GM12878 (cell line): ENCODE results near the gene POU2AF1. TPM values are rescaled to one million over a fixed set of nuclear protein-coding genes. Genes with fewer than 3 reads are reported as not detected.

Experiments
- ATAC-seq: fragments of 200-7000 bp; cut with Tn5 transposase; 3 replicates; pipeline ENCODE4 v1.9.1; 2020; ENCODE audit warnings: mild to moderate bottlenecking, moderate library complexity
- BruUV-seq: library from RNA; stranded (reverse); fragments of 400-500 nt; replicated peaks from 2 replicates; lab custom pipeline; 2021; lab: Mats Ljungman, UMichigan
- CTCF ChIA-PET: fragments of 300-600 bp; sonication (Branson Sonifier 250); formaldehyde crosslinking; extraction: SDS; loops from one replicate; lab custom pipeline; 2021; ENCODE audit warnings: inconsistent platforms; lab: Yijun Ruan, JAX
- POLR2A ChIA-PET: fragments of 350-600 bp; formaldehyde crosslinking; extraction: SDS; loops from one replicate; lab custom pipeline; 2021; ENCODE audit warnings: inconsistent platforms; lab: Charles Lee
- RAD21 ChIA-PET: fragments of 300-600 bp; sonication (Branson Sonifier 250); formaldehyde crosslinking; loops from one replicate; lab custom pipeline; 2023; ENCODE audit warnings: antibody characterized with exemption; ENCODE audit not compliant: unreplicated experiment; lab: Charles Lee
- SMC1A ChIA-PET: fragments of 300-600 bp; sonication (Branson Sonifier 250); formaldehyde crosslinking; loops from one replicate; lab custom pipeline; 2023; ENCODE audit not compliant: unreplicated experiment, uncharacterized antibody; lab: Charles Lee
- DNase-seq: peaks from one replicate; pipeline ENCODE4 v3.0.0-alpha.2; 2011; ENCODE audit warnings: low read depth, low spot score
- FAIRE-seq: peaks from 3 replicates; lab custom pipeline; 2011; peaks lifted over from hg19 to GRCh38; lab: Jason Lieb, UNC
- H2AFZ ChIP-seq: 2 replicates; pipeline ENCODE4 v1.6.0; 2011; ENCODE audit warnings: low read depth, low read length, control low read depth; ENCODE audit not compliant: control insufficient read depth
- H3K27ac ChIP-seq: 2 replicates; pipeline ENCODE4 v1.5.1; 2011; ENCODE audit warnings: control low read depth; ENCODE audit not compliant: control insufficient read depth, insufficient read depth
- H3K27me3 ChIP-seq, 2 experiments: replicated peaks in 1 of 2; 2 replicates each; pipeline versions ENCODE4 v1.6.0 to v1.6.1; 2011; ENCODE audit warnings: low read length in 1 of 2; ENCODE audit not compliant: control insufficient read depth in 2 of 2, insufficient read depth in 2 of 2
- H3K36me3 ChIP-seq, 2 experiments: 2 replicates each; pipeline ENCODE4 v1.5.1; 2011; ENCODE audit warnings: low read length in 1 of 2; ENCODE audit not compliant: control insufficient read depth in 2 of 2, insufficient read depth in 2 of 2
- H3K4me1 ChIP-seq: 2 replicates; pipeline ENCODE4 v1.6.1; 2011; ENCODE audit warnings: mild to moderate bottlenecking, low read length, moderate library complexity, mixed read lengths; ENCODE audit not compliant: control insufficient read depth, insufficient read depth
- H3K4me2 ChIP-seq: 2 replicates; pipeline ENCODE4 v1.6.0; 2011; ENCODE audit warnings: control low read depth; ENCODE audit not compliant: control insufficient read depth, insufficient read depth
- H3K4me3 ChIP-seq: fragments of 200-600 bp; sonication (generic); 2 replicates; pipeline ENCODE4 v1.5.1; 2016
- H3K79me2 ChIP-seq: 2 replicates; pipeline ENCODE4 v1.6.0; 2011; ENCODE audit warnings: low read length; ENCODE audit not compliant: control insufficient read depth, insufficient read depth
- H3K9ac ChIP-seq: 2 replicates; pipeline ENCODE4 v1.8.0; 2011; ENCODE audit warnings: low read length, control low read depth, mixed read lengths; ENCODE audit not compliant: control insufficient read depth, insufficient read depth
- H3K9me3 ChIP-seq: replicated peaks from 3 replicates; pipeline ENCODE4 v1.5.1; 2011; ENCODE audit warnings: mild to moderate bottlenecking, low read length; ENCODE audit not compliant: control insufficient read depth, insufficient read depth
- H4K20me1 ChIP-seq: 2 replicates; pipeline ENCODE4 v1.6.0; 2011; ENCODE audit not compliant: control insufficient read depth, insufficient read depth
- ASH2L ChIP-seq: fragments of 300-600, 200-600 bp; sonication (generic); IDR thresholded peaks from 2 replicates; pipeline ENCODE4 v1.6.1; 2017; ENCODE audit warnings: low read depth, mild to moderate bottlenecking, borderline replicate concordance
- BRCA1 ChIP-seq: IDR thresholded peaks from 2 replicates; pipeline ENCODE4 v1.6.1; 2011; ENCODE audit warnings: low read depth, low read length, improper control_type of control experiment
- FOXM1 ChIP-seq: IDR thresholded peaks from 2 replicates; pipeline ENCODE4 v1.6.1; 2012; ENCODE audit warnings: low read depth, mild to moderate bottlenecking, inconsistent platforms, low read length, moderate library complexity
- GABPA ChIP-seq: IDR thresholded peaks from 2 replicates; pipeline ENCODE4 v1.6.1; 2014; ENCODE audit warnings: antibody characterized with exemption, low read depth, mild to moderate bottlenecking, inconsistent platforms
- IRF4 ChIP-seq: IDR thresholded peaks from 2 replicates; pipeline ENCODE4 v1.6.1; 2011; ENCODE audit warnings: low read depth, low read length
- MYC ChIP-seq: IDR thresholded peaks from 2 replicates; pipeline ENCODE4 v1.6.1; 2011; ENCODE audit warnings: mild to moderate bottlenecking, low read length, moderate library complexity, inconsistent platforms; ENCODE audit not compliant: insufficient read depth, insufficient replicate concordance, insufficient read length, severe bottlenecking
- SIN3A ChIP-seq: IDR thresholded peaks from 2 replicates; pipeline ENCODE4 v1.6.1; 2012; ENCODE audit warnings: low read depth, low read length, improper control_type of control experiment
- SMC3 ChIP-seq: IDR thresholded peaks from 2 replicates; pipeline ENCODE4 v1.6.1; 2011; ENCODE audit warnings: low read length, improper control_type of control experiment, borderline replicate concordance
- TCF12 ChIP-seq: IDR thresholded peaks from 2 replicates; pipeline ENCODE4 v1.6.1; 2011; ENCODE audit warnings: low read depth, mild to moderate bottlenecking, low read length
- YBX1 ChIP-seq: fragments of 450-650 bp; IDR thresholded peaks from 2 replicates; pipeline ENCODE4 v1.6.1; 2016; ENCODE audit warnings: antibody characterized with exemption
- ZNF274 ChIP-seq: IDR thresholded peaks from one replicate; pipeline ENCODE4 v1.8.0; 2011; ENCODE audit not compliant: insufficient read length, insufficient read depth
- in situ Hi-C: fragments of 300-500 bp; cut with MboI; formaldehyde crosslinking; loops from 9 replicates; pipeline ENCODE4 v1.14.3; 2018; ENCODE audit warnings: mixed read lengths
- intact Hi-C: fragments of 100-400 bp; cut with micrococcal nuclease; formaldehyde crosslinking; loops from one replicate; pipeline ENCODE4 v1.14.2; 2022; ENCODE audit not compliant: unreplicated experiment
- polyA plus RNA-seq, 11 experiments: library from polyadenylated mRNA; depleted of rRNA in 4 of 11; unstranded in 6 of 11; stranded (reverse) in 5 of 11; fragments of >200 nt; fragmentation: Nextera tagmentation in 4 of 11; fragmentation: Illumina TruSeq in 1 of 11; extraction: Ambion mirVana in 4 of 11; extraction: Trizol in 1 of 11; gene quantifications; 1 replicate in 1 of 11; 2 replicates in 10 of 11; pipeline versions ENCODE4 v1.2.1 to v1.2.3, GENCODE V29; 2011 to 2016; ENCODE audit warnings: inconsistent platforms in 2 of 11, missing spikeins in 2 of 11, low read depth in 1 of 11
- total RNA-seq, 4 experiments: library from RNA; depleted of rRNA in 3 of 4; stranded (reverse); fragments of >200 nt in 3 of 4; fragmentation: Illumina TruSeq in 1 of 4; extraction: Trizol in 1 of 4; gene quantifications; 2 replicates each; pipeline versions ENCODE4 v1.2.1 to v1.2.3, GENCODE V29; 2013 to 2021
- TF ChIP-seq, protein P1 (sequence below): fragments of 450-650 bp; IDR thresholded peaks from 2 replicates; pipeline ENCODE4 v1.6.1; 2017; ENCODE audit warnings: mild to moderate bottlenecking, low read depth, inconsistent platforms; ENCODE audit not compliant: poor library complexity, severe bottlenecking
- TF ChIP-seq, protein P2 (sequence below): fragments of 450-650 bp; IDR thresholded peaks from 2 replicates; pipeline ENCODE4 v1.6.1; 2018; ENCODE audit warnings: mild to moderate bottlenecking, low read depth, moderate library complexity; ENCODE audit not compliant: partially characterized antibody

POU2AF1 gene
- total and polyA plus RNA-seq, 10 of the 15 experiments (the other 5 are each of a cell fraction or from before 2014, with no cell fraction given): 13.1 to 169 (median 75.5) TPM

DNA sequence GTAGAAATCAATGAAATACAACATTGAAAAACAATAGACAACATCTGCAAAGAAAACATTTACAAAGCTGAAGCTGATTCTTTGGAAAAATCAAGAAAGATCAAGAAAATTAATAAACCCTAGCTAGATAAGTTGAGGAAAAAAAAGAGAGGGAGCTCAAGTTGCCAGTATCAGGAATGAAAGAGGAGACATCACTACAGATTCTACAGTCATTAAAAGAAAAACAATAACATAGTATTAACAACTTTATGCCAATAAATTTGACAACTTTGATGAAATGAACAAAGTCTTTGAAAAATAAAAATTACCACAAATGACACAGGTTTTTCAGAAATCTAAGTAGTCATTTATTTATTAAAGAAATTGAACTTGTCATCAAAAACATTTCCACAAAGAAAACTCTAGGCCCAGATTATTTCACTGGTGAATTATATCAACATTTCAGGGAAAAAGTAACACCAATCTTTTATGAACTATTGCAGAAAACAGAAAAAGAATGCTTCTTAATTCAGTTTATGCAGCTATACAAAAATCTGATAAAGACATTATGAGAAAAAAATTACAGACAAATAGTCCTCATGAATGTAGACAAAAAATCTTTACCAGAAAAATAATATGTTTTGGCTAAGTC, 39.2 kb downstream of the POU2AF1 start:
- no TSS peak for BruUV-seq
- RAD21 ChIA-PET: no interaction called here
- ATAC-seq: no peak
- in situ Hi-C loops (no loop called here), intact Hi-C loops (no loop called here)
- Histone ChIP-seq H3K27me3 (no peaks in the 10 kb centered on the region), H3K4me1 (no peaks in the 10 kb centered on the region), H3K4me2 (no peak overlapping the region), H3K36me3 (no peaks in the 10 kb centered on the region), H3K79me2 (no peaks in the 10 kb centered on the region)
- POLR2A ChIA-PET: no interaction called here
- no peak for TF ChIP-seq ZNF274
- TF ChIP-seq IRF4: no peak
- no peak for TF ChIP-seq SMC3
- TF ChIP-seq MYC: no peak
- no peak for TF ChIP-seq FOXM1
- TF ChIP-seq BRCA1: no peak
- no peak for TF ChIP-seq ASH2L
- TF ChIP-seq, protein P1, sequence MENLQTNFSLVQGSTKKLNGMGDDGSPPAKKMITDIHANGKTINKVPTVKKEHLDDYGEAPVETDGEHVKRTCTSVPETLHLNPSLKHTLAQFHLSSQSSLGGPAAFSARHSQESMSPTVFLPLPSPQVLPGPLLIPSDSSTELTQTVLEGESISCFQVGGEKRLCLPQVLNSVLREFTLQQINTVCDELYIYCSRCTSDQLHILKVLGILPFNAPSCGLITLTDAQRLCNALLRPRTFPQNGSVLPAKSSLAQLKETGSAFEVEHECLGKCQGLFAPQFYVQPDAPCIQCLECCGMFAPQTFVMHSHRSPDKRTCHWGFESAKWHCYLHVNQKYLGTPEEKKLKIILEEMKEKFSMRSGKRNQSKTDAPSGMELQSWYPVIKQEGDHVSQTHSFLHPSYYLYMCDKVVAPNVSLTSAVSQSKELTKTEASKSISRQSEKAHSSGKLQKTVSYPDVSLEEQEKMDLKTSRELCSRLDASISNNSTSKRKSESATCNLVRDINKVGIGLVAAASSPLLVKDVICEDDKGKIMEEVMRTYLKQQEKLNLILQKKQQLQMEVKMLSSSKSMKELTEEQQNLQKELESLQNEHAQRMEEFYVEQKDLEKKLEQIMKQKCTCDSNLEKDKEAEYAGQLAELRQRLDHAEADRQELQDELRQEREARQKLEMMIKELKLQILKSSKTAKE: no peak
- no peak for TF ChIP-seq YBX1
- TF ChIP-seq GABPA: no peak
- no peak for TF ChIP-seq SIN3A
- no peak for TF ChIP-seq TCF12
- TF ChIP-seq, protein P2, sequence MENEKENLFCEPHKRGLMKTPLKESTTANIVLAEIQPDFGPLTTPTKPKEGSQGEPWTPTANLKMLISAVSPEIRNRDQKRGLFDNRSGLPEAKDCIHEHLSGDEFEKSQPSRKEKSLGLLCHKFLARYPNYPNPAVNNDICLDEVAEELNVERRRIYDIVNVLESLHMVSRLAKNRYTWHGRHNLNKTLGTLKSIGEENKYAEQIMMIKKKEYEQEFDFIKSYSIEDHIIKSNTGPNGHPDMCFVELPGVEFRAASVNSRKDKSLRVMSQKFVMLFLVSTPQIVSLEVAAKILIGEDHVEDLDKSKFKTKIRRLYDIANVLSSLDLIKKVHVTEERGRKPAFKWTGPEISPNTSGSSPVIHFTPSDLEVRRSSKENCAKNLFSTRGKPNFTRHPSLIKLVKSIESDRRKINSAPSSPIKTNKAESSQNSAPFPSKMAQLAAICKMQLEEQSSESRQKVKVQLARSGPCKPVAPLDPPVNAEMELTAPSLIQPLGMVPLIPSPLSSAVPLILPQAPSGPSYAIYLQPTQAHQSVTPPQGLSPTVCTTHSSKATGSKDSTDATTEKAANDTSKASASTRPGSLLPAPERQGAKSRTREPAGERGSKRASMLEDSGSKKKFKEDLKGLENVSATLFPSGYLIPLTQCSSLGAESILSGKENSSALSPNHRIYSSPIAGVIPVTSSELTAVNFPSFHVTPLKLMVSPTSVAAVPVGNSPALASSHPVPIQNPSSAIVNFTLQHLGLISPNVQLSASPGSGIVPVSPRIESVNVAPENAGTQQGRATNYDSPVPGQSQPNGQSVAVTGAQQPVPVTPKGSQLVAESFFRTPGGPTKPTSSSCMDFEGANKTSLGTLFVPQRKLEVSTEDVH: no peak
- TF ChIP-seq, all 136 proteins: peak for 0
- no peak overlapping the region for H3K9ac ChIP-seq
- H3K27ac ChIP-seq: no peak overlapping the region
- ChIA-PET CTCF (interaction anchor here (0.7 to 1.2 kb wide), 4 partner anchors 13 to 90 kb away, joined by 3 read pairs; no protein-coding TSS in a partner anchor), SMC1A (interaction anchor here (1.2 kb wide), 2 partner anchors 14 to 38 kb away, joined by 3 to 6 read pairs; no protein-coding TSS in a partner anchor)
- no peak overlapping the region for H3K4me3 ChIP-seq
- no peaks in the 10 kb centered on the region for H4K20me1 ChIP-seq
- DNase-seq: no peak
- H2AFZ ChIP-seq: no peak overlapping the region
- FAIRE-seq: no peak
- peaks cover 2% of the 10 kb centered on the region; the same call in 1 of the 3 replicates for H3K9me3 ChIP-seq
